Inferior parietal cortex (tissue), 1 donor: ENCODE data around the gene DMAP1.
"Not testable (repeated sequence)": the region's sequence is repeated elsewhere in the genome, so short reads cannot be mapped to it uniquely, and the experiment has no call there.

ENCODE experiments used
- DNase-seq: peaks from one replicate; pipeline ENCODE4 v3.0.0-alpha.2; 2016; ENCODE audit errors: extremely low spot score

Gene DMAP1

GRCh38 chr1:44213222-44214112, at the start of gene DMAP1:
Gene DMAP1, plus strand, starts transcription at chr1:44213471. Its CDS starts 283 bp downstream, at chr1:44213754.
- peak; percentile 93 for DNase-seq

- no peak for DNase-seq
These were observed 44.7 kb upstream of the DMAP1 start for GRCh38 chr1:44168520-44169098.

DNA sequence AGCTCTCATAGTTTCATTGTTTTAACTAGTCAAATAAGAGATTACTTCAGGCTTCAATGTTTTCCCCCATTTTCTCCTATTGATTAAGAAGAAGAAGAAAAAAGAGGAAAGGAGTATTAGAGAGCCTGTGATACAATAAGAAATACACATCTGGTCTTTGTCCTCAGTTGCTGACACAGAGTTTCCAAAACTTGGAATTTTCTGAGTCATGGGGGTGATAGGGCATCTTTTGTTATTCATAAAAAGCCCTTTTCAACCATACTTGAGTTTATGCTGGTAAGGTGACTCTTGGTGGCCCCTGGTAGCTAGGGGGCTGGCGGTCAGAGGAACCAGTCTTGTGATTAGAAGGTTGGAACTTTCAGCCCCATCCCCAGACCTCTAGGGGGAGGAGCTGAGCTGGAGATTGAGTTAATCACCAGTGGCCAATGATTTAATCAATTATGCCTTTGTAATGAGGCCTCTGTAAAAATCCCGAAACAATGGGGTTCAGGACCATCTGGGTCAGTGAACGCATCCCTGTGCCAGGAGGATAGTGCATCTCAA, 42.9 kb upstream of the DMAP1 start:
- no peak for DNase-seq

DNA sequence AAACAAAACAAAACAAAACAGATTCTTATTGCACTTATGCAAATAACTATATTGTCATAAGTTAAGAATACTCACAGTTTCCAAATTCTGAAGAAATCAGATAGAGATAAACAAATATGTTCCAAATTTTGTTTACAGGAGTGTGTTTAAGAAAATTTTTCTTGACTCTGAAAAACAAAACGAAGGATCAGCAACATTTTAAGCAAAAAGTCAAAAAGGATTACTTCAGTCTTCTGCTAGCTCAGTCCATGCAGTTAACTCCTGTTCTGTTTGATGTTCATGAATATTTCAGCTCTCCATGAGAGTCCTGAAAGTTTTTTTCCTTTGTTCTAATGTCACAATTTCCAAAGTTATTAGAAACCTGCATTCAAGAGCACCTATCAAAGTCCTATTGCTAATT, 38.6 kb upstream of the DMAP1 start:
- DNase-seq: no peak

DNA sequence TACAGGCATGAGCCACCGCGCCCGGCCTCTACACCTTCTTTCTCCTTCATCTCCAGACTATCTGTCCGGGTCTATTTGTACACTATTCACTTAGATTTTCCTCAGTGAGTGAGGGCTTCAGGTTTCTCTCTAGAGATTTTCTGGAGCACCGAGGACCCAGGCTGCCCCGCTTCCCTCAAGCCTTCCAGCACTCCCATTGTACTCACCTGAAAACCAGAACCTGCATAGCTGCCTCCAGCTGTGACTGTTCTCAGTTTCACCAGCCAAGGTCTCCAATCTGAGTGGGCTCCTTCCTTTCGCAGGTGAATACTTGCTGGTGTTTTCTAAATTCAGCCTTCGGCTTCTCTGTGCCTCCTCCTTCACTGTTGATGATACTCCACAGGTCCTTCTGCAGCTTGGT, 12.9 kb upstream of the DMAP1 start:
- no peak for DNase-seq

GRCh38 chr1:44206545-44206944, 6.7 kb upstream of the DMAP1 start:
- not testable (repeated sequence) for DNase-seq

GRCh38 chr1:44208226-44208625, 5.0 kb upstream of the DMAP1 start:
- DNase-seq: no peak

GRCh38 chr1:44210595-44210994, 2.7 kb upstream of the DMAP1 start:
- DNase-seq: no peak

DNA sequence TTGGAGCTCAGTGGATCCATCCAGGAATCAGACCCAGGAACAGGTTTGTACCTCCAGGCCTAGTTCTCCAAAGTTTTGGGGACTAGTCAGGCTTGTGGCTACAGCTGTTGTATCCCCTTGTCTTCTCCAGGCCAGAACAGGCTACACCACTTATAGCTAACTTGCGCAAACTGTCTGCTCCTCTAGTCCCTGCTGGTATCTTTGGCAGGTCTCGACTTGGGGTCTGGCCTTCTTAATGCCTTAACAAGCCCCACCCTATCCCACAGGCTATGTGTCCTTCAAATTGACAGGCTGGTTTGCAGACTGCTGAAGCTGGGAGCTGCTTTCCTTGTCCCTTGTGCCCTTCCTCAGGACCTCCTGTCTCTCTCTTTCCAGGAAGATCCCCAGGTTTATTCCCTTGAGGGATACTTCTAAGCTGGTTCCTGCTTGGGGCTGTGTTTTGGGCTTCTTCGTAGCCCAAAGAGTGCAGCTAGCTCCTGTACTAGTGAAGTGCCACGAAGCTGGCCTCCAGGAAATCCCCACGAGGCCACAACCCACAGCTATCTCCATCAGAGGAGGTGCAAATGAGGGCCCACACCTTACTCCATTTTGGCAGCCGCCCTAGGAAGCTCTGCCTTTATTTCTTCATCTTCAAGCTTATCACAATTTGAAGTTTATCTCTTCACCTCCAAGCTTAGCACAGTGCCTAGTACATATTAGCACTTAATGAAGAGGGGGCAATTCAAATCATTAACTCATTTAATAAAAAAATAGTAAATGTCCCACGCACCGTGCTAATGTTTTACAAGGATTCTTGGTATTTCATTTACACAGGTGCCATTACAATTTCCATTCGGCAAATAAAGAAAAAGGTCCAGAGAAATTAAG, 683 bp upstream of the DMAP1 start:
- DNase-seq: no peak

GRCh38 chr1:44217809-44218410, 4.6 kb downstream of the DMAP1 start:
- DNase-seq: peak; percentile 88

- DNase-seq: no peak
These were observed 5.4 kb downstream of the DMAP1 start for GRCh38 chr1:44218503-44219300.

- DNase-seq: no peak
These were observed 6.0 kb downstream of the DMAP1 start for GRCh38 chr1:44219301-44219626.

DNA sequence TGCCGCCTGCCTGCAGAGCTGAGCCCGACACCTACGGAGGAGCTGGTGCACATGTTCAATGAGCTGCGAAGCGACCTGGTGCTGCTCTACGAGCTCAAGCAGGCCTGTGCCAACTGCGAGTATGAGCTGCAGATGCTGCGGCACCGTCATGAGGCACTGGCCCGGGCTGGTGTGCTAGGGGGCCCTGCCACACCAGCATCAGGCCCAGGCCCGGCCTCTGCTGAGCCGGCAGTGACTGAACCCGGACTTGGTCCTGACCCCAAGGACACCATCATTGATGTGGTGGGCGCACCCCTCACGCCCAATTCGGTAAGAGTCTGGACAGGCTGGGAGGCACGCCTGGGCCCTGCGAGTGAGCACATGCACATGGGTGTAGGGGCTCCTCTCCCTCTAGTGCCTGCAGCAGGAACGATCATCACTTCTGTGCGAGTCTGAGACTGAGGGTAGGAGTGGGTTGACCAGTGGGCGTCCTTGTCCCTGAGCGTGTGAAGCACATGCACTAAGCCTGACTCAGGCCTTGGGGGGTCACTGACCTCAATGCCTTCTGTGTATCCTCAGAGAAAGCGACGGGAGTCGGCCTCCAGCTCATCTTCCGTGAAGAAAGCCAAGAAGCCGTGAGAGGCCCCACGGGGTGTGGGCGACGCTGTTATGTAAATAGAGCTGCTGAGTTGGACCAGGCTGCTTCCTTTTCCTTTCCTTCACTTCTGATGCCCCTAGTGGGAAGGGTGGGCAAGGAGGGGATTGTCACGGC, 6.9 kb downstream of the DMAP1 start:
- DNase-seq: no peak

DNA sequence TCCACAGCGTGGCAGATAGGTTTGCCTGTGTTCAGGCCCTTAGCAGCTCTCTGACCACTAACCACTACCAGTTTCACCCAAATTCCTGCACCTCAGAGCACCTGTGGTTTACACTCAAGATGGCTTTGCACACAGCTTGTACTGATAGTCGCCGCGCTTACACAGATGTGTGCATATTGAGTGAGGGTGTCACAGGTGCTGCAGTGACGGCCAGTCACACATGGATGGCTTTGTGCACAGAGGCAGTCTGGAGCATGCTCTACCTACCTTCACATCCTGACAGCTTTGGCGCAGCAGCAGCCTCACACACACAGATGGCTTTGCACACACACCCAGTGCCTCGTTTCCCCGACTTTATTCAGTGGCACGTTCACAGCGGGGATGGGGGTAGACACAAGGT, 7.5 kb downstream of the DMAP1 start:
- DNase-seq: no peak

DNA sequence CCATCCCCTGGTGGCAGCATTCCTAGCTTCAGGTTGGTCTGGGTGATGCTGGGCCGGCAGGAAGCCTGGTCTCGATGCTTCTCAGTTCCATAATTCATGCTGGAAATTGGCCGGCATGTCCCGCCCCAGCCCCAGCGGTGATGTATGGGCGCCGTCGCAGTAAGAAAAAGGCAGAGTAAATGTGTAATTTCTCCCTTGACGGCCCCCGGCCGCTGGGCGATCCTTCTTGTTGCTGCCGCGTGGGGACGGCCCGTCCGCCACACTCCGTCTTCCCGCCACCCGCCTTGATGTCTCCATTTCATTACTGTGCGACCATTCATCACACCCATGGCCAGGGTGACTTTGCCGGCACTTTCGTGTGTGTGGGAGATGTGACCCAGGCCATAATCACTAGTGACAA, 8.5 kb downstream of the DMAP1 start:
- no peak for DNase-seq

- DNase-seq: no peak
These were observed 9.3 kb downstream of the DMAP1 start for GRCh38 chr1:44222397-44223186.

DNA sequence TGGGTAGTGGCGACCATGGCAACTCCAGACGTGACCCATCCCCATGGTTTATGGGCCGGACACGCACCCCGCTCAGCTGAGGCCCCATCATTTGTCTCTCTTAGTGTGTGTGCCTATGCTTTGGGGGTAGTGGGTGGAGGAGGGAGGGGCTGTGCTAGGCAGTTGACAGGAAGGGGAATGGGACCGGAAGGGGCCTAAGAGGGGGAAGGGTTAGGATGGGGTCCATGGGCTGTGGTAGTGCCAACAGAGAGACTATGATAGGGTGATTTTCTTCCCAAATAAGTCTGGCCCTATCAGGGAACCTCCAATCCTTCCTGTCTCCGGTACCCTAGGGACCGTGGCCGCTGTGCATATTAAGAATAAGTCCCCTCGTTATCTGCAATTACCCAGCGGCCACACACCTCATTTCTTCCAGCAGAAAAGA, 9.9 kb downstream of the DMAP1 start:
- no peak for DNase-seq

GRCh38 chr1:44225761-44226160, 12.5 kb downstream of the DMAP1 start:
- DNase-seq: no peak

- no peak for DNase-seq
These were observed 13.9 kb downstream of the DMAP1 start for GRCh38 chr1:44227211-44227610.
